Astrocyte (in vitro differentiated cells and primary cell): ENCODE data around the gene CMIP. TPM values are rescaled to one million over a fixed set of nuclear protein-coding genes. Genes with fewer than 3 reads are reported as not detected.

ENCODE experiments used
- DNase-seq: peaks from one replicate; pipeline ENCODE4 v3.0.0-alpha.2; 2010; ENCODE audit warnings: low read depth
- FAIRE-seq: peaks from 2 replicates; lab custom pipeline; 2011; peaks lifted over from hg19 to GRCh38; lab: Jason Lieb, UNC
- H2AFZ ChIP-seq: 2 replicates; pipeline ENCODE4 v1.6.0; 2012; ENCODE audit warnings: low read depth, low read length, inconsistent platforms
- H3K27ac ChIP-seq: 2 replicates; pipeline ENCODE4 v1.5.1; 2011; ENCODE audit warnings: low read depth, low read length, inconsistent platforms
- H3K27me3 ChIP-seq: 2 replicates; pipeline ENCODE4 v1.6.0; 2011; ENCODE audit warnings: low read length, inconsistent platforms; ENCODE audit not compliant: insufficient read depth
- H3K36me3 ChIP-seq: 2 replicates; pipeline ENCODE4 v1.5.1; 2011; ENCODE audit warnings: low read length, inconsistent platforms; ENCODE audit not compliant: insufficient read depth
- H3K4me1 ChIP-seq: 2 replicates; pipeline ENCODE4 v1.5.1; 2011; ENCODE audit warnings: low read length, inconsistent platforms; ENCODE audit not compliant: insufficient read depth
- H3K4me2 ChIP-seq: 2 replicates; pipeline ENCODE4 v1.6.0; 2012; ENCODE audit warnings: low read length, inconsistent platforms
- H3K4me3 ChIP-seq: 2 replicates; pipeline ENCODE4 v1.5.1; 2011; ENCODE audit warnings: low read depth, mild to moderate bottlenecking, low read length, inconsistent platforms; ENCODE audit not compliant: insufficient read depth
- H3K79me2 ChIP-seq: 2 replicates; pipeline ENCODE4 v1.6.0; 2012; ENCODE audit warnings: mild to moderate bottlenecking, low read length, inconsistent platforms; ENCODE audit not compliant: insufficient read depth
- H3K9ac ChIP-seq: 2 replicates; pipeline ENCODE4 v1.6.0; 2012; ENCODE audit warnings: mild to moderate bottlenecking, low read length, inconsistent platforms
- H3K9me3 ChIP-seq: 2 replicates; pipeline ENCODE4 v1.5.1; 2012; ENCODE audit warnings: low read depth, mild to moderate bottlenecking, low read length, inconsistent platforms; ENCODE audit not compliant: insufficient read depth
- H4K20me1 ChIP-seq: 2 replicates; pipeline ENCODE4 v1.6.0; 2012; ENCODE audit warnings: low read length, inconsistent platforms; ENCODE audit not compliant: insufficient read depth
- H3K27ac Mint-ChIP-seq: one replicate; pipeline ENCODE4 v1.8.0; 2021; ENCODE audit warnings: mild to moderate bottlenecking, mixed read lengths; ENCODE audit not compliant: unreplicated experiment
- H3K27me3 Mint-ChIP-seq: one replicate; pipeline ENCODE4 v1.8.0; 2021; ENCODE audit warnings: low read depth, mixed read lengths; ENCODE audit not compliant: unreplicated experiment
- H3K36me3 Mint-ChIP-seq: one replicate; pipeline ENCODE4 v1.8.0; 2021; ENCODE audit warnings: low read depth, mixed read lengths; ENCODE audit not compliant: unreplicated experiment
- H3K4me1 Mint-ChIP-seq: one replicate; pipeline ENCODE4 v1.8.0; 2021; ENCODE audit warnings: low read depth, mixed read lengths; ENCODE audit not compliant: unreplicated experiment
- H3K4me3 Mint-ChIP-seq: one replicate; pipeline ENCODE4 v1.8.0; 2021; ENCODE audit warnings: mild to moderate bottlenecking, moderate library complexity, mixed read lengths; ENCODE audit not compliant: unreplicated experiment
- H3K9me3 Mint-ChIP-seq: one replicate; pipeline ENCODE4 v1.8.0; 2021; ENCODE audit warnings: mild to moderate bottlenecking, mixed read lengths; ENCODE audit not compliant: unreplicated experiment
- EZH2 ChIP-seq: IDR thresholded peaks from 2 replicates; pipeline ENCODE4 v1.6.1; 2012; ENCODE audit warnings: mild to moderate bottlenecking, low read length, inconsistent platforms; ENCODE audit not compliant: insufficient read depth
- total RNA-seq: library from RNA; stranded (reverse); gene quantifications from 2 replicates; pipeline ENCODE4 v1.2.1, GENCODE V29; 2021
- TF ChIP-seq, protein P1 (sequence below): IDR thresholded peaks from 2 replicates; pipeline ENCODE4 v1.5.1; 2011; ENCODE audit warnings: low read depth, mild to moderate bottlenecking, inconsistent platforms, low read length, moderate library complexity; ENCODE audit not compliant: insufficient read depth

Gene CMIP
- total RNA-seq, 1 donor from 2014 or later, result 71.5 TPM

DNA sequence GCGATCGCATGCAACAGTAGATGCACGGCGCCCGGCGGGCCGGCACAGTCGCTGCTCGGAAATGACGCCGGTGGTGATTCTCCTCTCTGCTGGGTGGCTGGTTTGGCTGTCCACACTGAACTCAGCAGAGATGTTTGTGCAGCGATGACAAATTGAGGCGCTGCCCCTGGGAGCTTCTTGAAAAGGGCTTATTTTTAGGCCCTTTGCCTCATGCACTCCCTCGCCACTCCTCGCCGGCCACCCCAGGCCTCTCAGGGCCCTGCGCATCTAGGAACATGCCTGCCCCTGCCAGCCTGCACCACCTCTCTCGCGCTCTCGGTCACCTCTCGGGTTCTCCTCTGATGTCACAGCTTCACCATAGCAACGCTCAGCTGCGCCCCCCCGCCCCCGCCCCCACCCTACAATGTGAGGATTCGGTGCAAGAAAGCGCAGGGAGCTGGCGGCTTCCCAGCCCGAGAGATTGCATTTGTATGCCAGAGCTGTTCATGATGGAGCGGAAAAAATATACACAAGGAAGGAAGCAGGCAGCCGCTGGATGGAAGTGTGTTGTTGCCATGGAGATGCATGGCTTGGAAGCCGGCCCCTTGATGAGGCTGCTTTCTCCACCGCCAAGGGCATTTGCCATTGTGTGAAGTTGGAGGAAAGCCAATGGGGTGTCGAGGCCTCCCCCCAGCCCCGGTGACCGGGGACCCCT, 253.2 kb downstream of the CMIP start:
- no peak for FAIRE-seq
- Histone ChIP-seq H3K79me2 (no peaks in the 10 kb centered on the region), H3K4me3 (no peak overlapping the region), H3K36me3 (no peaks in the 10 kb centered on the region), H3K27me3 (no peaks in the 10 kb centered on the region), H4K20me1 (no peaks in the 10 kb centered on the region), H3K9me3 (no peaks in the 10 kb centered on the region), H2AFZ (no peak overlapping the region), H3K4me1 (peaks cover 39% of the 10 kb centered on the region), H3K9ac (peak overlapping the region; percentile 23), H3K27ac (peak overlapping the region; percentile 31), H3K4me2 (peak overlapping the region; percentile 23)
- Mint-ChIP-seq H3K27me3 (no peaks in the 10 kb centered on the region), H3K27ac (no peak overlapping the region), H3K4me3 (no peak overlapping the region), H3K9me3 (no peaks in the 10 kb centered on the region), H3K36me3 (peaks cover 39% of the 10 kb centered on the region), H3K4me1 (peaks cover 20% of the 10 kb centered on the region)
- no peak for TF ChIP-seq EZH2
- TF ChIP-seq, protein P1, sequence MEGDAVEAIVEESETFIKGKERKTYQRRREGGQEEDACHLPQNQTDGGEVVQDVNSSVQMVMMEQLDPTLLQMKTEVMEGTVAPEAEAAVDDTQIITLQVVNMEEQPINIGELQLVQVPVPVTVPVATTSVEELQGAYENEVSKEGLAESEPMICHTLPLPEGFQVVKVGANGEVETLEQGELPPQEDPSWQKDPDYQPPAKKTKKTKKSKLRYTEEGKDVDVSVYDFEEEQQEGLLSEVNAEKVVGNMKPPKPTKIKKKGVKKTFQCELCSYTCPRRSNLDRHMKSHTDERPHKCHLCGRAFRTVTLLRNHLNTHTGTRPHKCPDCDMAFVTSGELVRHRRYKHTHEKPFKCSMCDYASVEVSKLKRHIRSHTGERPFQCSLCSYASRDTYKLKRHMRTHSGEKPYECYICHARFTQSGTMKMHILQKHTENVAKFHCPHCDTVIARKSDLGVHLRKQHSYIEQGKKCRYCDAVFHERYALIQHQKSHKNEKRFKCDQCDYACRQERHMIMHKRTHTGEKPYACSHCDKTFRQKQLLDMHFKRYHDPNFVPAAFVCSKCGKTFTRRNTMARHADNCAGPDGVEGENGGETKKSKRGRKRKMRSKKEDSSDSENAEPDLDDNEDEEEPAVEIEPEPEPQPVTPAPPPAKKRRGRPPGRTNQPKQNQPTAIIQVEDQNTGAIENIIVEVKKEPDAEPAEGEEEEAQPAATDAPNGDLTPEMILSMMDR, result no peak
- DNase-seq, result peak; percentile 22

DNA sequence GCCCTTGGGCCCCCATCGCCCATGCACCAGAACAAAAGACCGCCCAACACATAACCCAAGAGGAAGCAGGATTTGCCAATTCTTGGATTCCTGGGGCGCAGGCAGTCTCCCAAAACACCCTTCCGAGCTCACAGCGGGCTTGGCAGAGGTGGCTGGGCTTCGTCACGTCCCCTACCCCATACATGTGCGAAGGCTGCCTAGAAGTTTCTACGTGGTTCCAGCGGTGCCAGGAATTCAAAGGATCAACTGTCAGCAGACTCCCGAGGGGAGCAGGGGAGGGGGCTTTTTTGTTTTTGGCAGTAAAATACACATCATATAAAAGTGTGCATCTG, 253.7 kb downstream of the CMIP start:
- no peak overlapping the region for H3K4me2 ChIP-seq
- no peak overlapping the region for H3K27ac Mint-ChIP-seq

More for the DNA sequence above, 253.7 kb downstream of the CMIP start:
- no peak overlapping the region for H3K4me3 Mint-ChIP-seq
- no peaks in the 10 kb centered on the region for H3K27me3 ChIP-seq
- H3K27ac ChIP-seq, result no peak overlapping the region
- H2AFZ ChIP-seq, result no peak overlapping the region
- no peak overlapping the region for H3K4me3 ChIP-seq
- no peaks in the 10 kb centered on the region for H3K79me2 ChIP-seq
- no peaks in the 10 kb centered on the region for H3K9me3 Mint-ChIP-seq
- TF ChIP-seq, protein P1, result no peak
- TF ChIP-seq EZH2, result no peak
- no peaks in the 10 kb centered on the region for H4K20me1 ChIP-seq
- FAIRE-seq (no peak), DNase-seq (no peak)
- peaks cover 24% of the 10 kb centered on the region for H3K4me1 Mint-ChIP-seq
- peaks cover 37% of the 10 kb centered on the region for H3K4me1 ChIP-seq
- no peaks in the 10 kb centered on the region for H3K36me3 ChIP-seq
- no peak overlapping the region for H3K9ac ChIP-seq
- peaks cover 36% of the 10 kb centered on the region for H3K36me3 Mint-ChIP-seq
- no peaks in the 10 kb centered on the region for H3K9me3 ChIP-seq
- H3K27me3 Mint-ChIP-seq, result no peaks in the 10 kb centered on the region
